ENCODE results near the gene MT1E. TPM values are rescaled to one million over a fixed set of nuclear protein-coding genes. Genes with fewer than 3 reads are reported as not detected.

The MT1E gene
- total RNA-seq, 1 donor from 2014 or later = 158 TPM

GRCh38 chr16:56639045-56639444 lies 13.5 kb downstream of the MT1E start:
- peak overlapping the region; percentile 67 for H3K27ac ChIP-seq
- no peak for TF ChIP-seq CTCF (IDR thresholded peaks at IDR 0.05)
- intact Hi-C loops (cut with DNase I) = no loop called here
- ATAC-seq (no peak), DNase-seq (no peak)
- peaks cover 52% of the 10 kb centered on the region for H3K27me3 ChIP-seq (ENCODE audit: low read depth)
- no peaks in the 10 kb centered on the region for H3K36me3 ChIP-seq
- H3K9me3 ChIP-seq = no peaks in the 10 kb centered on the region
- no peak overlapping the region for H3K4me3 ChIP-seq
- H3K4me1 ChIP-seq = peaks cover 44% of the 10 kb centered on the region

GRCh38 chr16:56640076-56640475 lies 14.5 kb downstream of the MT1E start:
- Histone ChIP-seq H3K27ac (no peak overlapping the region), H3K27me3 (ENCODE audit: low read depth) (peaks cover 46% of the 10 kb centered on the region), H3K36me3 (no peaks in the 10 kb centered on the region), H3K4me3 (no peak overlapping the region), H3K4me1 (peaks cover 41% of the 10 kb centered on the region), H3K9me3 (no peaks in the 10 kb centered on the region)
- intact Hi-C loops (cut with DNase I) = no loop called here
- TF ChIP-seq CTCF (IDR thresholded peaks at IDR 0.05) = no peak
- no peak for DNase-seq
- ATAC-seq = no peak

- H3K9me3 ChIP-seq = no peaks in the 10 kb centered on the region
- H3K4me1 ChIP-seq = peaks cover 32% of the 10 kb centered on the region
- intact Hi-C loops (cut with DNase I) = no loop called here
- no peak for ATAC-seq
- no peak for TF ChIP-seq CTCF (IDR thresholded peaks at IDR 0.05)
- H3K4me3 ChIP-seq = no peak overlapping the region
- no peak for DNase-seq
- H3K27ac ChIP-seq = no peak overlapping the region
- no peaks in the 10 kb centered on the region for H3K36me3 ChIP-seq
- peaks cover 39% of the 10 kb centered on the region for H3K27me3 ChIP-seq (ENCODE audit: low read depth)
Observed at GRCh38 chr16:56641166-56641565, 15.6 kb downstream of the MT1E start.

GRCh38 chr16:56643080-56643778 lies 17.6 kb downstream of the MT1E start:
- Histone ChIP-seq H3K9me3 (no peaks in the 10 kb centered on the region), H3K36me3 (no peaks in the 10 kb centered on the region), H3K27ac (no peak overlapping the region), H3K4me1 (peaks cover 27% of the 10 kb centered on the region), H3K4me3 (peak overlapping the region; percentile 49), H3K27me3 (ENCODE audit: low read depth) (peaks cover 33% of the 10 kb centered on the region)
- intact Hi-C loops (cut with DNase I) = no loop called here
- ATAC-seq (peak; percentile 96 to 98), DNase-seq (peak; percentile 87)
- peak; percentile 47 for TF ChIP-seq CTCF (IDR thresholded peaks at IDR 0.05)

GRCh38 chr16:56643833-56644232 lies 18.3 kb downstream of the MT1E start:
- Histone ChIP-seq H3K9me3 (no peaks in the 10 kb centered on the region), H3K27ac (no peak overlapping the region), H3K4me1 (peaks cover 21% of the 10 kb centered on the region), H3K36me3 (no peaks in the 10 kb centered on the region), H3K4me3 (peak overlapping the region; percentile 49), H3K27me3 (ENCODE audit: low read depth) (peaks cover 33% of the 10 kb centered on the region)
- no peak for DNase-seq
- no peak for ATAC-seq
- TF ChIP-seq CTCF (IDR thresholded peaks at IDR 0.05) = no peak
- intact Hi-C loops (cut with DNase I) = no loop called here

Data from lower lobe of right lung (tissue), 2 donors.